Neural crest cell (in vitro differentiated cells): Measurements from ENCODE around the gene EHBP1. TPM values are rescaled to one million over a fixed set of nuclear protein-coding genes. Genes with fewer than 3 reads are reported as not detected.

Experiments used
- DNase-seq: peaks from one replicate; pipeline ENCODE4 v3.0.0; 2021; ENCODE audit warnings: low read depth, mixed read lengths, low spot score
- H3K27ac Mint-ChIP-seq: one replicate; pipeline ENCODE4 v1.8.0; 2021; ENCODE audit warnings: mild to moderate bottlenecking, mixed read lengths; ENCODE audit not compliant: unreplicated experiment
- H3K27me3 Mint-ChIP-seq: 2 replicates; pipeline ENCODE4 v1.8.0; 2021; ENCODE audit warnings: low read depth, mild to moderate bottlenecking, mixed read lengths
- H3K36me3 Mint-ChIP-seq: 2 replicates; pipeline ENCODE4 v1.8.0; 2021; ENCODE audit warnings: low read depth, mild to moderate bottlenecking, mixed read lengths
- H3K4me1 Mint-ChIP-seq: 2 replicates; pipeline ENCODE4 v1.8.0; 2021; ENCODE audit warnings: mixed read lengths
- H3K4me3 Mint-ChIP-seq: one replicate; pipeline ENCODE4 v1.8.0; 2021; ENCODE audit warnings: mild to moderate bottlenecking, mixed read lengths
- H3K9me3 Mint-ChIP-seq: 2 replicates; pipeline ENCODE4 v1.8.0; 2021; ENCODE audit warnings: mixed read lengths
- CTCF ChIP-seq: fragments of 200-600 bp; sonication (generic); conservative IDR thresholded peaks from 2 replicates; pipeline ENCODE4 v1.5.0; 2021; ENCODE audit warnings: antibody characterized with exemption, mild to moderate bottlenecking
- total RNA-seq: library from RNA; stranded (reverse); gene quantifications from 2 replicates; pipeline ENCODE4 v1.2.1, GENCODE V29; 2021

The EHBP1 gene
- total RNA-seq, 1 donor from 2014 or later, result 42.3 TPM

GRCh38 chr2:62964671-62965070, 259.2 kb downstream of the EHBP1 start:
- Mint-ChIP-seq H3K27ac (peak overlapping the region; percentile 54), H3K36me3 (peaks cover 6% of the 10 kb centered on the region), H3K27me3 (no peaks in the 10 kb centered on the region), H3K4me3 (no peak overlapping the region), H3K4me1 (peaks cover 30% of the 10 kb centered on the region), H3K9me3 (no peaks in the 10 kb centered on the region)
- no peak for TF ChIP-seq CTCF
- no peak for DNase-seq

DNA sequence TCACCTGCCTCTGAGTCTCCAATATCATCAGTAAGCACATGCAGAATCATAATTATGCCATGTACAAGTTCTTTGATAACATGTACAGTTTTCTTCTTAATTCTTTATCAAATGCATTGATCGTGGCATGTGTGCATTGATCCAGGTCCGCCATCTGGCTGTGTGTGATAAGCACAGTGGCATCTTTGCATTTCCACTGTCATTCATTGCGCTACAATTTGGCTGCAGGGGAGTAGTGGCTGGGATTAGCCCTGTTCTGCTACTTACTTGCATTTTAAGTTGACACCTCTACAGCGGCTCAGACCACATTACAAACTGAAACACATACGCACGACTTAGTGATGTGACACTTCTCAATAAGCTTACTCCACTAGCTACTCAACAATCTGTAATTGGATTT, 261.5 kb downstream of the EHBP1 start:
- no peaks in the 10 kb centered on the region for H3K9me3 Mint-ChIP-seq
- no peak for DNase-seq
- TF ChIP-seq CTCF, result no peak
- no peaks in the 10 kb centered on the region for H3K27me3 Mint-ChIP-seq
- H3K4me1 Mint-ChIP-seq, result peaks cover 34% of the 10 kb centered on the region
- no peak overlapping the region for H3K4me3 Mint-ChIP-seq
- H3K36me3 Mint-ChIP-seq, result peaks cover 4% of the 10 kb centered on the region
- H3K27ac Mint-ChIP-seq, result peak overlapping the region; percentile 14

GRCh38 chr2:62968168-62968567, 262.7 kb downstream of the EHBP1 start:
- TF ChIP-seq CTCF, result no peak
- peaks cover 34% of the 10 kb centered on the region for H3K4me1 Mint-ChIP-seq
- H3K27ac Mint-ChIP-seq, result no peak overlapping the region
- DNase-seq, result no peak
- peaks cover 6% of the 10 kb centered on the region for H3K36me3 Mint-ChIP-seq
- H3K4me3 Mint-ChIP-seq, result no peak overlapping the region
- no peaks in the 10 kb centered on the region for H3K27me3 Mint-ChIP-seq
- H3K9me3 Mint-ChIP-seq, result no peaks in the 10 kb centered on the region

GRCh38 chr2:62968668-62969067, 263.2 kb downstream of the EHBP1 start:
- no peak overlapping the region for H3K4me3 Mint-ChIP-seq
- H3K27ac Mint-ChIP-seq, result peak overlapping the region; percentile 57
- no peak for DNase-seq
- peaks cover 34% of the 10 kb centered on the region for H3K4me1 Mint-ChIP-seq
- peaks cover 6% of the 10 kb centered on the region for H3K36me3 Mint-ChIP-seq
- no peaks in the 10 kb centered on the region for H3K27me3 Mint-ChIP-seq
- no peak for TF ChIP-seq CTCF
- no peaks in the 10 kb centered on the region for H3K9me3 Mint-ChIP-seq

- peaks cover 13% of the 10 kb centered on the region for H3K4me1 Mint-ChIP-seq
- H3K9me3 Mint-ChIP-seq, result peaks cover 2% of the 10 kb centered on the region
- TF ChIP-seq CTCF, result no peak
- peaks cover 8% of the 10 kb centered on the region for H3K36me3 Mint-ChIP-seq
- no peaks in the 10 kb centered on the region for H3K27me3 Mint-ChIP-seq
- DNase-seq, result no peak
- no peak overlapping the region for H3K4me3 Mint-ChIP-seq
- H3K27ac Mint-ChIP-seq, result no peak overlapping the region
These were observed 266.4 kb downstream of the EHBP1 start for GRCh38 chr2:62971936-62972335.

DNA sequence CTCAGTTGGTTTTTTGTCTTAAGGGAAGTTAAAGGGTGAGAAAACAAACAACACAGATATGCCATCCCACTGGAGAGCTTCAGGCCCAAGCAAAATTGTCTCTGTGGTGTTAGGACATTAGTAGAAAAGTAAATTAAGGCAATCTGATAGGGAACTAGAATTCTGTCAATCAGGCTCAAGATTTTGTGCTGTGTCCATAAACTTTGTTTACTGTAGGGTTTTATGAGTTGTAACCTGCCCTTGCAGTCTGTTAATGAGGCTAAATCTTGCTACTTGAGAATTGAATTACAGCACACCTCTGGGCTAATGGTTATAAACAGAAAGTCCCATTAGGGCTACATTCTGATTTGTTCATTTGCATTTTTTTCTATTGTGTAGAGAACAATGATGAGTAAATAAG, 267.1 kb downstream of the EHBP1 start:
- Mint-ChIP-seq H3K4me3 (no peak overlapping the region), H3K27ac (no peak overlapping the region), H3K36me3 (peaks cover 8% of the 10 kb centered on the region), H3K4me1 (peaks cover 11% of the 10 kb centered on the region), H3K9me3 (peaks cover 2% of the 10 kb centered on the region), H3K27me3 (no peaks in the 10 kb centered on the region)
- TF ChIP-seq CTCF, result no peak
- no peak for DNase-seq
